Activated naive CD8-positive, alpha-beta T cell treated with anti-CD3 and anti-CD28 coated beads for 36 hours (primary cell): ENCODE measurements around the gene USP10. TPM values are rescaled to one million over a fixed set of nuclear protein-coding genes. Genes with fewer than 3 reads are reported as not detected.

Experiments
- DNase-seq: peaks from one replicate; pipeline ENCODE4 v3.0.0; 2021
- H3K27ac Mint-ChIP-seq: one replicate; pipeline ENCODE4 v1.8.0; 2022; ENCODE audit warnings: mild to moderate bottlenecking, moderate library complexity, mixed read lengths
- H3K27me3 Mint-ChIP-seq: one replicate; pipeline ENCODE4 v1.8.0; 2022; ENCODE audit warnings: mild to moderate bottlenecking, mixed read lengths
- H3K36me3 Mint-ChIP-seq: one replicate; pipeline ENCODE4 v1.8.0; 2021; ENCODE audit warnings: mild to moderate bottlenecking, mixed read lengths
- H3K4me1 Mint-ChIP-seq: one replicate; pipeline ENCODE4 v1.8.0; 2021; ENCODE audit warnings: mixed read lengths
- H3K4me3 Mint-ChIP-seq: one replicate; pipeline ENCODE4 v1.8.0; 2022; ENCODE audit warnings: mild to moderate bottlenecking, moderate library complexity, mixed read lengths
- H3K9me3 Mint-ChIP-seq: one replicate; pipeline ENCODE4 v1.8.0; 2022; ENCODE audit warnings: mixed read lengths
- total RNA-seq, 2 experiments: library from RNA; stranded (reverse); gene quantifications; one replicate each; pipeline ENCODE4 v1.2.3, GENCODE V29; 2021

USP10 gene
- total RNA-seq, 2 experiments from 2014 or later = 148 to 151 TPM

GRCh38 chr16:84823484-84823883 lies 123.7 kb downstream of the USP10 start:
- H3K36me3 Mint-ChIP-seq = no peaks in the 10 kb centered on the region
- H3K9me3 Mint-ChIP-seq = no peaks in the 10 kb centered on the region
- no peak overlapping the region for H3K4me3 Mint-ChIP-seq
- no peak overlapping the region for H3K27ac Mint-ChIP-seq
- peaks cover 9% of the 10 kb centered on the region for H3K4me1 Mint-ChIP-seq
- DNase-seq = no peak
- H3K27me3 Mint-ChIP-seq = peaks cover 58% of the 10 kb centered on the region

- peaks cover 9% of the 10 kb centered on the region for H3K4me1 Mint-ChIP-seq
- H3K4me3 Mint-ChIP-seq = no peak overlapping the region
- no peak overlapping the region for H3K27ac Mint-ChIP-seq
- no peak for DNase-seq
- H3K9me3 Mint-ChIP-seq = no peaks in the 10 kb centered on the region
- no peaks in the 10 kb centered on the region for H3K36me3 Mint-ChIP-seq
- peaks cover 53% of the 10 kb centered on the region for H3K27me3 Mint-ChIP-seq
Measured at GRCh38 chr16:84823926-84824325, 124.1 kb downstream of the USP10 start.

GRCh38 chr16:84825896-84826557 lies 126.2 kb downstream of the USP10 start:
- H3K27ac Mint-ChIP-seq = no peak overlapping the region
- no peak for DNase-seq
- peaks cover 37% of the 10 kb centered on the region for H3K27me3 Mint-ChIP-seq
- no peak overlapping the region for H3K4me3 Mint-ChIP-seq
- no peaks in the 10 kb centered on the region for H3K36me3 Mint-ChIP-seq
- no peaks in the 10 kb centered on the region for H3K9me3 Mint-ChIP-seq
- H3K4me1 Mint-ChIP-seq = no peaks in the 10 kb centered on the region

- peaks cover 32% of the 10 kb centered on the region for H3K27me3 Mint-ChIP-seq
- no peaks in the 10 kb centered on the region for H3K9me3 Mint-ChIP-seq
- H3K36me3 Mint-ChIP-seq = no peaks in the 10 kb centered on the region
- no peak overlapping the region for H3K27ac Mint-ChIP-seq
- no peak overlapping the region for H3K4me3 Mint-ChIP-seq
- DNase-seq = no peak
- no peaks in the 10 kb centered on the region for H3K4me1 Mint-ChIP-seq
Measured at GRCh38 chr16:84826558-84826941, 126.8 kb downstream of the USP10 start.

GRCh38 chr16:84827131-84827574 lies 127.4 kb downstream of the USP10 start:
- H3K4me3 Mint-ChIP-seq = no peak overlapping the region
- no peak overlapping the region for H3K27ac Mint-ChIP-seq
- no peaks in the 10 kb centered on the region for H3K9me3 Mint-ChIP-seq
- H3K27me3 Mint-ChIP-seq = peaks cover 26% of the 10 kb centered on the region
- no peaks in the 10 kb centered on the region for H3K4me1 Mint-ChIP-seq
- no peaks in the 10 kb centered on the region for H3K36me3 Mint-ChIP-seq
- no peak for DNase-seq

- Mint-ChIP-seq H3K27me3 (peaks cover 19% of the 10 kb centered on the region), H3K9me3 (no peaks in the 10 kb centered on the region), H3K4me3 (no peak overlapping the region), H3K36me3 (no peaks in the 10 kb centered on the region), H3K4me1 (no peaks in the 10 kb centered on the region), H3K27ac (no peak overlapping the region)
- DNase-seq = no peak
Measured at GRCh38 chr16:84827897-84828296, 128.1 kb downstream of the USP10 start.

GRCh38 chr16:84828322-84828721 lies 128.5 kb downstream of the USP10 start:
- Mint-ChIP-seq H3K27ac (no peak overlapping the region), H3K27me3 (peaks cover 15% of the 10 kb centered on the region), H3K9me3 (no peaks in the 10 kb centered on the region), H3K4me3 (no peak overlapping the region), H3K36me3 (no peaks in the 10 kb centered on the region), H3K4me1 (no peaks in the 10 kb centered on the region)
- DNase-seq = no peak

Other genes starting within 250 kb of the USP10 start
- 10 to 100 TPM; 10.4 to 11.3 TPM for gene MEAK7, start 195.3 kb upstream of the USP10 start, total RNA-seq
- gene COTL1, start 81.9 kb upstream of the USP10 start, total RNA-seq = 100 to 1,000 TPM; 588 to 605 TPM
- gene KLHL36, start 51.5 kb upstream of the USP10 start, total RNA-seq = 10 to 100 TPM; 32.6 to 34.8 TPM
- not detected for gene CRISPLD2, start 120.0 kb downstream of the USP10 start, total RNA-seq